ENCODE data around the gene IFT52.

IFT52 gene

GRCh38 chr20:43548273-43548880 lies 42.4 kb upstream of the IFT52 start:
- Histone ChIP-seq H3K4me2 (no peak overlapping the region), H3K27ac (no peak overlapping the region), H3K27me3 (no peaks in the 10 kb centered on the region), H3K9ac (no peak overlapping the region), H3K9me3 (replicated peaks in 1 of 11) (peaks cover 0 to 11% (median 0%) of the 10 kb centered on the region in 11 experiments; a peak in 2 of 22 replicates), H3K4me1 (0 out of 20 replicates have a peak, but pooled peaks cover 0 to 6% (median 0%) of the 10 kb centered on the region in 10 experiments), H3K4me3 (no peak overlapping the region), H4K20me1 (no peaks in the 10 kb centered on the region), H3K36me3 (peaks cover 0 to 6% (median 0%) of the 10 kb centered on the region in 11 experiments; a peak in 1 of 22 replicates)
- no peak for TF ChIP-seq Cebpa-rat (IDR thresholded peaks at IDR 0.05)

GRCh38 chr20:43549416-43550065 lies 41.2 kb upstream of the IFT52 start:
- peaks cover 0 to 6% (median 0%) of the 10 kb centered on the region in 10 experiments; a peak in 1 of 20 replicates for H3K4me1 ChIP-seq

GRCh38 chr20:43550456-43550855 lies 40.3 kb upstream of the IFT52 start:
- Histone ChIP-seq H3K27me3 (no peaks in the 10 kb centered on the region), H3K27ac (no peak overlapping the region)

More at GRCh38 chr20:43549416-43550065, 41.2 kb upstream of the IFT52 start:
- Histone ChIP-seq H3K27me3 (no peaks in the 10 kb centered on the region), H4K20me1 (no peaks in the 10 kb centered on the region), H3K27ac (no peak overlapping the region), H3K4me2 (no peak overlapping the region; a peak in 1 of 22 replicates), H3K36me3 (peaks cover 0 to 6% (median 0%) of the 10 kb centered on the region in 11 experiments; a peak in 1 of 22 replicates), H3K9me3 (replicated peaks in 1 of 11) (peaks cover 0 to 11% (median 0%) of the 10 kb centered on the region in 11 experiments; a peak in 2 of 22 replicates), H3K9ac (no peak overlapping the region), H3K4me3 (no peak overlapping the region)
- no peak for TF ChIP-seq Cebpa-rat (IDR thresholded peaks at IDR 0.05)

GRCh38 chr20:43554369-43554768 lies 36.4 kb upstream of the IFT52 start:
- no peaks in the 10 kb centered on the region for H4K20me1 ChIP-seq
- no peak overlapping the region for H3K27ac ChIP-seq
- peaks cover 0 to 6% (median 0%) of the 10 kb centered on the region in 10 experiments; a peak in 1 of 20 replicates for H3K4me1 ChIP-seq
- H3K27me3 ChIP-seq = no peaks in the 10 kb centered on the region
- TF ChIP-seq Cebpa-rat (IDR thresholded peaks at IDR 0.05) = no peak
- no peak overlapping the region for H3K9ac ChIP-seq
- no peaks in the 10 kb centered on the region for H3K9me3 ChIP-seq (replicated peaks in 1 of 11)
- no peaks in the 10 kb centered on the region for H3K36me3 ChIP-seq
- H3K4me3 ChIP-seq = no peak overlapping the region
- H3K4me2 ChIP-seq = no peak overlapping the region

More at GRCh38 chr20:43550456-43550855, 40.3 kb upstream of the IFT52 start:
- Histone ChIP-seq H3K9ac (no peak overlapping the region), H3K9me3 (replicated peaks in 1 of 11) (peaks cover 0 to 11% (median 0%) of the 10 kb centered on the region in 11 experiments; a peak in 2 of 22 replicates), H3K4me3 (no peak overlapping the region), H3K4me2 (no peak overlapping the region), H4K20me1 (no peaks in the 10 kb centered on the region), H3K4me1 (peaks cover 0 to 6% (median 0%) of the 10 kb centered on the region in 10 experiments; a peak in 1 of 20 replicates), H3K36me3 (peaks cover 0 to 4% (median 0%) of the 10 kb centered on the region in 11 experiments; a peak in 1 of 22 replicates)
- TF ChIP-seq Cebpa-rat (IDR thresholded peaks at IDR 0.05) = no peak

- Histone ChIP-seq H4K20me1 (no peaks in the 10 kb centered on the region), H3K4me2 (no peak within 1 kb of the TSS), H3K36me3 (no peaks in the 10 kb centered on the region), H3K4me1 (peaks cover 0 to 4% (median 0%) of the 10 kb centered on the region in 10 experiments; a peak in 1 of 20 replicates), H3K9ac (no peak within 1 kb of the TSS), H3K4me3 (no peak within 1 kb of the TSS), H3K9me3 (replicated peaks in 1 of 11) (no peaks in the 10 kb centered on the region), H3K27me3 (no peaks in the 10 kb centered on the region), H3K27ac (no peak within 1 kb of the TSS)
- TF ChIP-seq Cebpa-rat (IDR thresholded peaks at IDR 0.05) = no peak
Measured at GRCh38 chr20:43558412-43559146, 32.2 kb upstream of the IFT52 start, which contains the start of gene SGK2. Gene SGK2, plus strand, starts transcription at chr20:43559027. Its CDS starts 7,469 bp downstream, at chr20:43566496.

GRCh38 chr20:43559147-43559987 lies 31.4 kb upstream of the IFT52 start:
- Histone ChIP-seq H3K36me3 (no peaks in the 10 kb centered on the region), H3K9ac (no peak overlapping the region), H3K4me1 (peaks cover 0 to under 1% (median 0%) of the 10 kb centered on the region in 10 experiments; a peak in 1 of 20 replicates), H3K4me3 (no peak overlapping the region), H3K9me3 (replicated peaks in 1 of 11) (no peaks in the 10 kb centered on the region), H3K4me2 (no peak overlapping the region), H3K27me3 (no peaks in the 10 kb centered on the region), H3K27ac (no peak overlapping the region), H4K20me1 (no peaks in the 10 kb centered on the region)
- TF ChIP-seq Cebpa-rat (IDR thresholded peaks at IDR 0.05) = no peak

GRCh38 chr20:43560974-43561373 lies 29.8 kb upstream of the IFT52 start:
- no peaks in the 10 kb centered on the region for H4K20me1 ChIP-seq
- no peak overlapping the region for H3K9ac ChIP-seq
- H3K4me3 ChIP-seq = no peak overlapping the region
- H3K4me2 ChIP-seq = no peak overlapping the region
- H3K4me1 ChIP-seq = no peaks in the 10 kb centered on the region
- H3K27me3 ChIP-seq = no peaks in the 10 kb centered on the region
- no peaks in the 10 kb centered on the region for H3K9me3 ChIP-seq (replicated peaks in 1 of 11)
- H3K36me3 ChIP-seq = no peaks in the 10 kb centered on the region
- no peak for TF ChIP-seq Cebpa-rat (IDR thresholded peaks at IDR 0.05)
- no peak overlapping the region for H3K27ac ChIP-seq

GRCh38 chr20:43563429-43563828 lies 27.3 kb upstream of the IFT52 start:
- Histone ChIP-seq H3K4me1 (peaks cover 0 to 8% (median 0%) of the 10 kb centered on the region in 10 experiments; a peak in 4 of 20 replicates), H3K27me3 (no peaks in the 10 kb centered on the region), H3K27ac (no peak overlapping the region), H3K4me3 (no peak overlapping the region), H4K20me1 (no peaks in the 10 kb centered on the region), H3K9me3 (replicated peaks in 1 of 11) (no peaks in the 10 kb centered on the region), H3K36me3 (no peaks in the 10 kb centered on the region), H3K4me2 (no peak overlapping the region), H3K9ac (no peak overlapping the region)
- no peak for TF ChIP-seq Cebpa-rat (IDR thresholded peaks at IDR 0.05)
